ENCODE data around the gene GTF2IRD1. TPM values are rescaled to one million over a fixed set of nuclear protein-coding genes. Genes with fewer than 3 reads are reported as not detected.

GTF2IRD1 gene
- total RNA-seq, 1 donor: 6.4 TPM

- TF ChIP-seq, protein P1, sequence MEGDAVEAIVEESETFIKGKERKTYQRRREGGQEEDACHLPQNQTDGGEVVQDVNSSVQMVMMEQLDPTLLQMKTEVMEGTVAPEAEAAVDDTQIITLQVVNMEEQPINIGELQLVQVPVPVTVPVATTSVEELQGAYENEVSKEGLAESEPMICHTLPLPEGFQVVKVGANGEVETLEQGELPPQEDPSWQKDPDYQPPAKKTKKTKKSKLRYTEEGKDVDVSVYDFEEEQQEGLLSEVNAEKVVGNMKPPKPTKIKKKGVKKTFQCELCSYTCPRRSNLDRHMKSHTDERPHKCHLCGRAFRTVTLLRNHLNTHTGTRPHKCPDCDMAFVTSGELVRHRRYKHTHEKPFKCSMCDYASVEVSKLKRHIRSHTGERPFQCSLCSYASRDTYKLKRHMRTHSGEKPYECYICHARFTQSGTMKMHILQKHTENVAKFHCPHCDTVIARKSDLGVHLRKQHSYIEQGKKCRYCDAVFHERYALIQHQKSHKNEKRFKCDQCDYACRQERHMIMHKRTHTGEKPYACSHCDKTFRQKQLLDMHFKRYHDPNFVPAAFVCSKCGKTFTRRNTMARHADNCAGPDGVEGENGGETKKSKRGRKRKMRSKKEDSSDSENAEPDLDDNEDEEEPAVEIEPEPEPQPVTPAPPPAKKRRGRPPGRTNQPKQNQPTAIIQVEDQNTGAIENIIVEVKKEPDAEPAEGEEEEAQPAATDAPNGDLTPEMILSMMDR (IDR thresholded peaks at IDR 0.05; ENCODE audit: insufficient read depth, low read length): no peak
- DNase-seq (ENCODE audit: low read depth): no peak
- no peak overlapping the region for H3K4me3 ChIP-seq (ENCODE audit: low read depth, low read length)
Measured at GRCh38 chr7:74516214-74516613, 62.5 kb downstream of the GTF2IRD1 start.

DNA sequence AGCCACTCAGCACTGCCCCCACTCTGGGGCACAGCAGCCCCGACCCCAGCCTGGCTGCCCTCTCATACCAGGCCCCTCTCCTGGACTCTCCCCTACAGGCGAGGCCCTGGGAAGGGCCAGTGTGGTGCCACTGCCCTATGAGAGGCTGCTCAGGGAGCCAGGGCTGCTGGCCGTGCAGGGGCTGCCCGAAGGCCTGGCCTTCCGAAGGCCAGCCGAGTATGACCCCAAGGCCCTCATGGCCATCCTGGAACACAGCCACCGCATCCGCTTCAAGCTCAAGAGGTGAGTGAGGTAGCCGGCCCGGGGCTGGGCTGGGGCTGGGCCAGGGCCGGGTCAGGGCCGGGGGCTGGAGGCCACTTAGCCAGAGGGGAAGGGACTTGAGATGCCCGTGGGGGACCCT, 64.3 kb downstream of the GTF2IRD1 start:
- no peak for DNase-seq (ENCODE audit: low read depth)
- no peak overlapping the region for H3K4me3 ChIP-seq (ENCODE audit: low read depth, low read length)
- TF ChIP-seq, protein P1 (IDR thresholded peaks at IDR 0.05; ENCODE audit: insufficient read depth, low read length): no peak

DNA sequence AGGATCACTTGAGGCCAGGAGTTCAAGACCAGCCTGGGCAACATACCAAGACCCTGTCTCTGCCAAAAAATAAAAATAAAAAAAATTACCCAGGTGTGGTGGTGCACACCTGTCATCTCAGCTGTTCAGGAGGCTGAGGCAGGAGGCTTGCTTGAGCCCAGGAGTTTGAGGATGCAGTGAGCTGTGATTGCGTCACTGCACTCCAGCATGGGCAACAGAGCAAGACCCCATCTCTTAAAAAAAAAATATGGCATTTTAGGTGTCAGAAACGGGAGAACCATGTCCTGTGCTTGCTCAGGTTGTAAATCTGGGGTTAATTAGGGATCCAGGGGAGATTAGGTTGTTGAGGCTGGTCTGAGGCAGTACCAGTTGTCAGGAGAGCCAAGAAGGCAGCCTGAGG, 64.9 kb downstream of the GTF2IRD1 start:
- no peak overlapping the region for H3K4me3 ChIP-seq (ENCODE audit: low read depth, low read length)
- no peak for DNase-seq (ENCODE audit: low read depth)
- TF ChIP-seq, protein P1 (IDR thresholded peaks at IDR 0.05; ENCODE audit: insufficient read depth, low read length): no peak

DNA sequence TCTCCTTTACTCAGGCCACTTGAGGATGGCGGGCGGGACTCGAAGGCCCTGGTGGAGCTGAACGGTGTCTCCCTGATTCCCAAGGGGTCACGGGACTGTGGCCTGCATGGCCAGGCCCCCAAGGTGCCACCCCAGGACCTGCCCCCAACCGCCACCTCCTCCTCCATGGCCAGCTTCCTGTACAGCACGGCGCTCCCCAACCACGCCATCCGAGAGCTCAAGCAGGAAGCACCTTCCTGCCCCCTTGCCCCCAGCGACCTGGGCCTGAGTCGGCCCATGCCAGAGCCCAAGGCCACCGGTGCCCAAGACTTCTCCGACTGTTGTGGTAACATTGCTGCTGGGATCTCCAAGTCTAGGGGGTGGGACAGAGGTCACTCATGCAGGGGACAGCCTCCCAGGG, 65.7 kb downstream of the GTF2IRD1 start:
- TF ChIP-seq, protein P1 (IDR thresholded peaks at IDR 0.05; ENCODE audit: insufficient read depth, low read length): no peak
- DNase-seq (ENCODE audit: low read depth): no peak
- H3K4me3 ChIP-seq (ENCODE audit: low read depth, low read length): no peak overlapping the region

DNA sequence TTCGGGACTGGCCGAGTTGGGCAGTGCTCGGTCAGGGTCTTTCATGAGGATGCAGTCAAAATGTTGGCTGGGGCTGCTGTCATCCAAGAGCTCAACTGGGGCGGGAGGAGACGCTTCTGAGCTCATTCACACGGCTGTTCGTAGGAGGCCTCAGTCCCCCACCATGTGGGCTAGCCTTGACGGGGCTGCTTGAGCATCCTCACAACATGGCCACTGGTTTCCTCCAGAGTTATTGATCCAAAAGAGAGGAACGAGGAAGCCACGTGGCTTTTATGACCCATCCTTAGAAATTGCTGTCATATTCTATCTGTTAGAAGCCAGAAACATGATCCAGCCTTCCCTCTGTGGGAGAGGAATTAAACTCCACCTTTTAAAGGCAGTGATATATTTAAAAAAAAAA, 68.1 kb downstream of the GTF2IRD1 start:
- H3K4me3 ChIP-seq (ENCODE audit: low read depth, low read length): no peak overlapping the region
- TF ChIP-seq, protein P1 (IDR thresholded peaks at IDR 0.05; ENCODE audit: insufficient read depth, low read length): no peak
- DNase-seq (ENCODE audit: low read depth): no peak

DNA sequence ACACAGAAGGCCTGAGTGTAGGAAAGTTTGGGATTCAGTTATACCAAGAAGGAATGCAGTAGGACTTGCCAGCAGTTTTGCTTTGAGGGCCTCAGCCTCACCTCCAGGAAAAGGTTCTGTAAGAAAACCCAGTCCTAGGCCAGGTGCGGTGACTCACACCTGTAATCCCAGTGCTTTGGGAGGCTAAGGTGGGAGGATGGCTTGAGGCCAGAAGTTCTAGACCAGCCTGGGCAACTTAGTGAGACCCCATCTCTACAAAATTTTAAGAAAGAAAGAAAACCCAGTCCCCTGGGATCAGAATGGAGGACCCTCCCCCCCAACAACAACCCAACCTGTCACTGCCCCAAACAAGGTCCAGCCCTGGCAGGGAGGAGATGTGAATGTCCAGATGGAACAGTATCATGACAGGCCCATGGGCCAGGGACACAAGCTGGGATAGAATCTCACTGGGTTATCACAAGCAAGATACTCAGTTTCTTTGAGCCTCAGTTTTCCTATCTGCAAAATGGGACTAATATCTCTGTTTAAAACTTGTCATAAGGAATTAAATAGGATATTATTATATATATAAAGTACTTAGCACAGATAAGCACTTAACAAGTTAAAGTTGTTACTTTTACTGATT, 68.7 kb downstream of the GTF2IRD1 start:
- TF ChIP-seq, protein P1 (IDR thresholded peaks at IDR 0.05; ENCODE audit: insufficient read depth, low read length): no peak
- no peak overlapping the region for H3K4me3 ChIP-seq (ENCODE audit: low read depth, low read length)
- DNase-seq (ENCODE audit: low read depth): no peak

GRCh38 chr7:74523015-74523414, 69.3 kb downstream of the GTF2IRD1 start:
- H3K4me3 ChIP-seq (ENCODE audit: low read depth, low read length): no peak overlapping the region
- DNase-seq (ENCODE audit: low read depth): no peak
- TF ChIP-seq, protein P1 (IDR thresholded peaks at IDR 0.05; ENCODE audit: insufficient read depth, low read length): no peak
